ENCODE results near the gene CAPN13. TPM values are rescaled to one million over a fixed set of nuclear protein-coding genes. Genes with fewer than 3 reads are reported as not detected.

CAPN13 gene
- total and polyA plus RNA-seq, 2 of the 4 experiments (the other 2 are of a cell fraction) = not detected

DNA sequence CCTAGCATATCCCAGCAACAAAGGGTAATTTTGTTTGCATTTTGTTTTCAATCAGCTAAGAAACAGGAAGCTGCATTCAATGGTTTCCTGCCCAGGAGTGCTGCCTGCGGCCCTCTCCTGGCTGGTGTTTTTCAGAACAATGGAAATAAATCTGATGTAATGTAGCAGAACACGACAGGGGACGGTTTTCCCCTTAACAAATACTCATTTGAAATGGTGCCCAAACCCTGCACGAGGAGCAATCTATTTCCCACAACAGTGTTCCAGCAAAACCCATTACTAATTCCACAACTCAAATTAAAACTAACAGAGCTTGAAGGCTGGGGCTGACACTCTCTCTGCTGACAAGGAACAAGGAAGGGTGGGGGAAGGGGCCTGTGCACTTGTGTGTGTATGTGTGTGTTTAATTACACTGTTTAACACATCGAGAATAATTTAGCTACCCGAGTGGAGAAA, 8.7 kb downstream of the CAPN13 start:
- H3K18ac ChIP-seq (ENCODE audit: low read depth, low read length) = no peak overlapping the region
- ATAC-seq (ENCODE audit: low read depth) (no peak), DNase-seq (no peak)
- no peak overlapping the region for H3K27ac ChIP-seq (ENCODE audit: insufficient read depth, low read length)
- H3K9ac ChIP-seq (ENCODE audit: low read depth, low read length) = no peak overlapping the region
- no peak overlapping the region for H3K4me2 ChIP-seq (ENCODE audit: low read depth, low read length)
- no CpG with 5 or more reads among the region's 6 CpGs for WGBS, 2 experiments (ENCODE audit: extremely low coverage in 2 of 2, insufficient read length in 1 of 2)
- no peak overlapping the region for H2AK9ac ChIP-seq (replicated peaks; ENCODE audit: low read depth, low read length, poor library complexity)
- BruUV-seq (replicated peaks) = no TSS peak
- H3K14ac ChIP-seq (replicated peaks; ENCODE audit: low read depth, low read length) = no peak overlapping the region
- intact Hi-C loops (cut with micrococcal nuclease) (no loop called here), in situ Hi-C loops (cut with MboI; ENCODE audit: low sequenced_read_pairs) (no loop called here), dilution Hi-C loops (cut with HindIII; ENCODE audit: low sequenced_read_pairs, unreplicated experiment) (no loop called here)
- H3K79me1 ChIP-seq (ENCODE audit: low read depth in 1 of 2, low read length in 2 of 2) = no peaks in the 10 kb centered on the region
- no peak overlapping the region for H2AK5ac ChIP-seq (ENCODE audit: low read depth, low read length)
- POLR2A ChIA-PET (ENCODE audit: unreplicated experiment) = no interaction called here
- no peak overlapping the region for H2BK5ac ChIP-seq (ENCODE audit: low read depth, low read length, poor library complexity, severe bottlenecking)
- peaks cover 4% of the 10 kb centered on the region; the same call in 1 of the 2 replicates for H3K27me3 ChIP-seq (ENCODE audit: control insufficient read depth, insufficient read depth, low read length)
- no peak overlapping the region for H2AFZ ChIP-seq (replicated peaks; ENCODE audit: low read length, poor library complexity)
- no peak overlapping the region for H4K5ac ChIP-seq (ENCODE audit: low read depth, low read length)
- H2BK120ac ChIP-seq (ENCODE audit: low read depth, low read length) = no peak overlapping the region
- no peak overlapping the region for H3K4me3 ChIP-seq (ENCODE audit: insufficient read depth, low read depth, low read length)
- H4K8ac ChIP-seq (ENCODE audit: low read depth in 2 of 2, low read length in 2 of 2) = no peak overlapping the region
- no peak for TF ChIP-seq NFE2L2 (IDR thresholded peaks at IDR 0.05; ENCODE audit: low read depth, low read length)
- TF ChIP-seq POLR2A (IDR thresholded peaks at IDR 0.05; ENCODE audit: low read depth, low read length) = no peak
- no peak for TF ChIP-seq RFX5 (IDR thresholded peaks at IDR 0.05; ENCODE audit: low read depth, low read length)
- TF ChIP-seq RCOR1 (IDR thresholded peaks at IDR 0.05; ENCODE audit: insufficient replicate concordance, low read length) = no peak
- no peak for TF ChIP-seq RAD21 (IDR thresholded peaks at IDR 0.05; ENCODE audit: low read length)
- TF ChIP-seq, protein P1, sequence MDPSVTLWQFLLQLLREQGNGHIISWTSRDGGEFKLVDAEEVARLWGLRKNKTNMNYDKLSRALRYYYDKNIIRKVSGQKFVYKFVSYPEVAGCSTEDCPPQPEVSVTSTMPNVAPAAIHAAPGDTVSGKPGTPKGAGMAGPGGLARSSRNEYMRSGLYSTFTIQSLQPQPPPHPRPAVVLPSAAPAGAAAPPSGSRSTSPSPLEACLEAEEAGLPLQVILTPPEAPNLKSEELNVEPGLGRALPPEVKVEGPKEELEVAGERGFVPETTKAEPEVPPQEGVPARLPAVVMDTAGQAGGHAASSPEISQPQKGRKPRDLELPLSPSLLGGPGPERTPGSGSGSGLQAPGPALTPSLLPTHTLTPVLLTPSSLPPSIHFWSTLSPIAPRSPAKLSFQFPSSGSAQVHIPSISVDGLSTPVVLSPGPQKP (IDR thresholded peaks at IDR 0.05; ENCODE audit: borderline replicate concordance, low read depth, low read length) = no peak
- no peak for TF ChIP-seq BHLHE40 (IDR thresholded peaks at IDR 0.05; ENCODE audit: low read depth, low read length)
- no peak for TF ChIP-seq MAZ (IDR thresholded peaks at IDR 0.05; ENCODE audit: borderline replicate concordance, low read depth, low read length)
- TF ChIP-seq CHD1 (IDR thresholded peaks at IDR 0.05; ENCODE audit: low read depth, low read length) = no peak
- no peak for TF ChIP-seq CEBPB (IDR thresholded peaks at IDR 0.05; ENCODE audit: low read depth, low read length)
- no peak for TF ChIP-seq FOS (IDR thresholded peaks at IDR 0.05; ENCODE audit: low read depth, low read length)
- no peak overlapping the region for H3K56ac ChIP-seq (ENCODE audit: extremely low read depth, insufficient read depth, low read length)
- no peak overlapping the region for H2BK20ac ChIP-seq (ENCODE audit: low read depth, low read length)
- no peaks in the 10 kb centered on the region for H3K9me3 ChIP-seq (ENCODE audit: control insufficient read depth, insufficient read depth, low read length)
- H3K4ac ChIP-seq (ENCODE audit: low read depth, low read length) = no peak overlapping the region
- H3K4me1 ChIP-seq (ENCODE audit: control insufficient read depth, insufficient read depth, low read length) = no peaks in the 10 kb centered on the region
- H4K91ac ChIP-seq (ENCODE audit: insufficient read depth, low read depth, low read length) = no peak overlapping the region
- no peak overlapping the region for H3K23ac ChIP-seq (ENCODE audit: low read depth, low read length)
- no peaks in the 10 kb centered on the region for H3K36me3 ChIP-seq (ENCODE audit: control insufficient read depth, insufficient read depth, low read length)
- H2BK15ac ChIP-seq (ENCODE audit: low read depth, low read length) = no peak overlapping the region
- H3K9me1 ChIP-seq (ENCODE audit: insufficient read depth, low read length) = no peaks in the 10 kb centered on the region
- H4K20me1 ChIP-seq (ENCODE audit: insufficient read depth, low read length) = no peaks in the 10 kb centered on the region
- CTCF ChIA-PET = no interaction called here
